ENCODE measurements around the gene KLF4.
"Not testable (repeated sequence)": the region's sequence is repeated elsewhere in the genome, so short reads cannot be mapped to it uniquely, and the experiment has no call there.

Gene KLF4

GRCh38 chr9:107496976-107497375 is 7.4 kb upstream of the KLF4 start:
- H3K9me3 ChIP-seq, result no peaks in the 10 kb centered on the region
- H3K4me1 ChIP-seq, result no peaks in the 10 kb centered on the region
- no peaks in the 10 kb centered on the region for H3K36me3 ChIP-seq
- no peaks in the 10 kb centered on the region; the same call in 1 of the 2 replicates for H3K27me3 ChIP-seq
- no peak overlapping the region for H3K4me3 ChIP-seq (ENCODE audit: low read depth, low read length)
- no peak for TF ChIP-seq CTCF (IDR thresholded peaks at IDR 0.05; ENCODE audit: low read depth, low read length)
- no peak for DNase-seq

DNA sequence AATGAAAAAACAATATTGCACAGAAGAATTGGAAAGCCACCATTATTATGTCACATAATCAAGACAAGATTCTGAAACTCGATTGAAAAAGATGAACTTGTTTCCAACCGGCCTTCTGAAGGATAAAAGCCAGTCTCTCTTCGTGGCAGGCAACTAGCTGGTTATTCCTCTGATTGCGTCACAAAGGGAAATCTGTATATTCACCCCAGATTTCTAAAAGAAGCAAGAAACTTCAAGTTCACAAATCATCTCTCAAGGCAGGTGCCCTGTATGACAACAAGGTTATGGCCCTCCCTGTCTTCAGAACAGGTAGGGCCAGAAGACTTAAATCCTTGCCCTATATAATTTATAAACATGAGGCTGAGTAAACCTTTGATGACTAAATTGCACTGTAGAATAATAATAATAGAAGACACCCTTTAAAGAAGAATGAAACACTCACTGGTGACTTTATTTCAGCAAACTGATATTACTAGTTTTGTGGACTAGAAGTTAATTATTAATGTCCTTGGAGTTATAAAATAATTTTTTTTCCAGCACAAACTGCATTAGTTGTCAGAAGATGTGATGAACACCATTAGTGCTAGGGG is 2.9 kb upstream of the KLF4 start:
- DNase-seq, result no peak
- H3K4me3 ChIP-seq (ENCODE audit: low read depth, low read length), result no peak overlapping the region
- no peaks in the 10 kb centered on the region for H3K36me3 ChIP-seq
- H3K9me3 ChIP-seq, result no peaks in the 10 kb centered on the region
- H3K4me1 ChIP-seq, result no peaks in the 10 kb centered on the region
- TF ChIP-seq CTCF (IDR thresholded peaks at IDR 0.05; ENCODE audit: low read depth, low read length), result no peak
- H3K27me3 ChIP-seq, result peaks cover 25% of the 10 kb centered on the region

DNA sequence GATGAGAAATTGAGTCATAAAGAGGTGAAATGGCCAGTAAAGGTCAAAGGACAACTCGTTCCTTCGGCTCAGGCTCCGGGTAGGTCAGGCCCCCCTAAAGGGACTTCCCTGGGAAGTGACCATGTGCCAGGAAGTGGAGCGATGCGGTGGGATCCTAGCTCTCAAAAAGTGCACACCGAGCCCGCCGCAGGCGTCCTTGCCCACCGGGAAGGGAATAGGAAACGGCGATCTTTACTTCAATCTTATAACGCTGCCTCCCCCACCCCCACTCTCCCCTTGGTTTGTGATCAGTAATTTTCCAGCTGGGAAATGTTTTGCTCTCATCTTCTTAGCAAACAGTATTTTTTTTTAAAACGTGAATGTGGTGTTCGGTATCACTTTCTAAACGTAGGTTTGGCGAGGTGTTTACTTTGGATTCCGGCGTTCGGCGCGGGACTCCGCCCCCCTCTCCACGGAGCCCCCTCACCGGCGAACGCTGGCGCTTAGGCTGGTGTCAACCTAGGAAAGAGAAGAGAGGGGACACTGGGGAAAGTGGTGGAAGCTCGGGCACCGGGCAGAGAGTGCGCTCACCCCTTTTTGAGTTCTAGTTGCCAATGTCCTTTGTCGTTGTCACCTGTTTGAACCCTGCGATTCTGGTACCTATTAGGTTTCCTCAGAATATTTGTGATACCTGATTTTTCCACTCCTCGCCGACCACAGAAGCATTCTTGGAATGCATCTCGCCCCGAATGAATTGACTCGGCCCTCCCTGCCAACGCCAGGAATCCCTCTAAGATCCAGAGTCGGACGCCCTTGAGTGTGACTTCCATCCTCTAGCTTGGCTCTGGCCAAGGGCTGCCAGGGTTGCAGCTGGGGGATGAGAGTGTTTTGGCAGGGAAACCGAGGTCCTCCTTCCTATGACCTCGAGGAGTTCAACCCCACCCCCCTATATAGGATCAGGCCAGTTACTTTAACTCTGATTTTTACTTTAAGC is 1.8 kb upstream of the KLF4 start:
- Histone ChIP-seq H3K4me3 (ENCODE audit: low read depth, low read length) (no peak overlapping the region), H3K27me3 (peaks cover 34% of the 10 kb centered on the region), H3K9me3 (no peaks in the 10 kb centered on the region), H3K36me3 (no peaks in the 10 kb centered on the region), H3K4me1 (no peaks in the 10 kb centered on the region)
- no peak for TF ChIP-seq CTCF (IDR thresholded peaks at IDR 0.05; ENCODE audit: low read depth, low read length)
- no peak for DNase-seq

- not testable (repeated sequence) for H3K4me1 ChIP-seq, DNase-seq, H3K36me3 ChIP-seq, H3K9me3 ChIP-seq
- peak overlapping the region; percentile 62 for H3K4me3 ChIP-seq (ENCODE audit: low read depth, low read length)
- peaks cover 34% of the 10 kb centered on the region for H3K27me3 ChIP-seq
These were observed 1.0 kb upstream of the KLF4 start for GRCh38 chr9:107490606-107490970.

GRCh38 chr9:107489144-107489673 is 360 bp downstream of the KLF4 start:
- Histone ChIP-seq H3K4me1 (no peaks in the 10 kb centered on the region), H3K36me3 (no peaks in the 10 kb centered on the region), H3K4me3 (ENCODE audit: low read depth, low read length) (peak overlapping the region; percentile 54), H3K9me3 (no peaks in the 10 kb centered on the region), H3K27me3 (peaks cover 34% of the 10 kb centered on the region)
- no peak for TF ChIP-seq CTCF (IDR thresholded peaks at IDR 0.05; ENCODE audit: low read depth, low read length)
- no peak for DNase-seq

GRCh38 chr9:107488375-107489143 is 1.0 kb downstream of the KLF4 start:
- H3K27me3 ChIP-seq, result peaks cover 34% of the 10 kb centered on the region
- TF ChIP-seq CTCF (IDR thresholded peaks at IDR 0.05; ENCODE audit: low read depth, low read length), result no peak
- no peaks in the 10 kb centered on the region for H3K4me1 ChIP-seq
- no peaks in the 10 kb centered on the region for H3K9me3 ChIP-seq
- peak; percentile 51 for DNase-seq
- no peaks in the 10 kb centered on the region for H3K36me3 ChIP-seq
- H3K4me3 ChIP-seq (ENCODE audit: low read depth, low read length), result peak overlapping the region; percentile 54
